Endothelial cell of umbilical vein (primary cell): Measurements from ENCODE around the gene CBX5. TPM values are rescaled to one million over a fixed set of nuclear protein-coding genes. Genes with fewer than 3 reads are reported as not detected.

ENCODE experiments used
- BruUV-seq: library from RNA; stranded (reverse); fragments of 400-500 nt; replicated peaks from 2 replicates; lab custom pipeline; 2021; lab: Mats Ljungman, UMichigan
- CTCF ChIA-PET: fragments of 300-600, 350-600 bp; sonication (Branson Sonifier 250); formaldehyde crosslinking; loops from one replicate; lab custom pipeline; 2021; ENCODE audit warnings: antibody characterized with exemption, inconsistent platforms; lab: Charles Lee
- POLR2A ChIA-PET: fragments of 300-600, 350-600 bp; sonication (Branson Sonifier 250); formaldehyde crosslinking; loops from one replicate; lab custom pipeline; 2021; ENCODE audit warnings: antibody characterized with exemption, inconsistent platforms; lab: Charles Lee
- DNase-seq: peaks from one replicate; pipeline ENCODE4 v3.0.0-alpha.2; 2011; ENCODE audit warnings: low read depth, low spot score
- FAIRE-seq: peaks from 2 replicates; lab custom pipeline; 2011; peaks lifted over from hg19 to GRCh38; lab: Jason Lieb, UNC
- H2AFZ ChIP-seq: 2 replicates; pipeline ENCODE4 v1.6.0; 2012; ENCODE audit warnings: low read depth, low read length, control low read depth, inconsistent platforms
- H3K27ac ChIP-seq: 2 replicates; pipeline ENCODE4 v1.5.1; 2011; ENCODE audit warnings: low read depth, mild to moderate bottlenecking, control low read depth, low read length, moderate library complexity; ENCODE audit not compliant: insufficient read depth
- H3K27me3 ChIP-seq, 2 experiments: 2 replicates each; pipeline versions ENCODE4 v1.6.0 to v1.6.1; 2011; ENCODE audit warnings: low read length in 2 of 2, mixed read lengths in 1 of 2; ENCODE audit not compliant: control insufficient read depth in 2 of 2, insufficient read depth in 2 of 2
- H3K36me3 ChIP-seq, 2 experiments: 2 replicates in 1 of 2; 3 replicates in 1 of 2; pipeline ENCODE4 v1.5.1; 2011; ENCODE audit warnings: low read length in 2 of 2, mild to moderate bottlenecking in 1 of 2, moderate library complexity in 1 of 2; ENCODE audit not compliant: control insufficient read depth in 2 of 2, insufficient read depth in 2 of 2; ENCODE audit errors: extremely low read depth in 1 of 2
- H3K4me1 ChIP-seq: 3 replicates; pipeline ENCODE4 v1.5.1; 2011; ENCODE audit warnings: mild to moderate bottlenecking, low read length; ENCODE audit not compliant: control insufficient read depth, insufficient read depth; ENCODE audit errors: extremely low read depth
- H3K4me2 ChIP-seq: 2 replicates; pipeline ENCODE4 v1.6.1; 2011; ENCODE audit warnings: low read length, control low read depth, mixed read lengths; ENCODE audit not compliant: insufficient read depth
- H3K4me3 ChIP-seq, 3 experiments: fragments of 200-600 bp in 1 of 3; sonication (generic), shearing (Covaris generic) in 1 of 3; replicated peaks in 1 of 3; 2 replicates each; pipeline ENCODE4 v1.5.1; 2011 to 2016; ENCODE audit warnings: control low read depth in 3 of 3, low read length in 3 of 3, mild to moderate bottlenecking in 2 of 3, inconsistent platforms in 1 of 3, low read depth in 1 of 3, moderate library complexity in 1 of 3; ENCODE audit not compliant: insufficient read depth in 1 of 3
- H3K79me2 ChIP-seq: 2 replicates; pipeline ENCODE4 v1.6.0; 2012; ENCODE audit warnings: low read length, inconsistent platforms; ENCODE audit not compliant: control insufficient read depth, insufficient read depth
- H3K9ac ChIP-seq: replicated peaks from 2 replicates; pipeline ENCODE3; 2011; ENCODE audit warnings: low read length, control low read depth; ENCODE audit not compliant: insufficient read depth; ENCODE audit errors: extremely low read depth
- H3K9me1 ChIP-seq: replicated peaks from 3 replicates; pipeline ENCODE4 v1.6.0; 2011; ENCODE audit warnings: mild to moderate bottlenecking, low read length; ENCODE audit not compliant: control insufficient read depth, insufficient read depth; ENCODE audit errors: extremely low read depth
- H3K9me3 ChIP-seq: replicated peaks from 2 replicates; pipeline ENCODE4 v1.5.1; 2012; ENCODE audit warnings: low read length, inconsistent platforms; ENCODE audit not compliant: control insufficient read depth, insufficient read depth
- H4K20me1 ChIP-seq: replicated peaks from 2 replicates; pipeline ENCODE3; 2011; ENCODE audit warnings: mild to moderate bottlenecking, low read length; ENCODE audit not compliant: control insufficient read depth, insufficient read depth; ENCODE audit errors: extremely low read depth
- EZH2 ChIP-seq: IDR thresholded peaks from 2 replicates; pipeline ENCODE4 v1.6.1; 2012; ENCODE audit warnings: borderline replicate concordance, low read depth, mild to moderate bottlenecking, moderate library complexity, low read length, inconsistent platforms; ENCODE audit not compliant: severe bottlenecking
- FOS ChIP-seq: IDR thresholded peaks from 2 replicates; pipeline ENCODE4 v1.6.1; 2011; ENCODE audit warnings: mild to moderate bottlenecking, low read length, moderate library complexity, borderline replicate concordance; ENCODE audit not compliant: insufficient read depth
- GATA2 ChIP-seq: IDR thresholded peaks from 2 replicates; pipeline ENCODE4 v1.7.0; 2011; ENCODE audit warnings: low read depth, mild to moderate bottlenecking, moderate library complexity, mixed read lengths, low read length; ENCODE audit not compliant: insufficient read length, insufficient read depth
- JUN ChIP-seq: IDR thresholded peaks from 2 replicates; pipeline ENCODE4 v1.6.1; 2011; ENCODE audit warnings: borderline replicate concordance, low read depth; ENCODE audit not compliant: insufficient read length, insufficient read depth
- MAX ChIP-seq: IDR thresholded peaks from 2 replicates; pipeline ENCODE4 v1.6.1; 2011; ENCODE audit not compliant: insufficient read depth, insufficient read length
- MYC ChIP-seq: IDR thresholded peaks from one replicate; pipeline ENCODE4 v1.6.1; 2011; ENCODE audit warnings: mild to moderate bottlenecking, low read depth, low read length
- POLR2A ChIP-seq: IDR thresholded peaks from 2 replicates; pipeline ENCODE4 v1.6.1; 2012; ENCODE audit warnings: low read depth, mild to moderate bottlenecking, control low read depth, low read length
- POLR2AphosphoS5 ChIP-seq: IDR thresholded peaks from 2 replicates; pipeline ENCODE4 v1.6.1; 2012; ENCODE audit warnings: low read depth, mild to moderate bottlenecking, control low read depth, low read length, moderate library complexity; ENCODE audit not compliant: insufficient read depth
- dilution Hi-C: fragments of 300-500 bp; cut with MboI; formaldehyde crosslinking; loops from one replicate; pipeline ENCODE4 v1.15.0; 2019; ENCODE audit warnings: low sequenced_read_pairs; ENCODE audit not compliant: extremely low pct_ligation_motif_present
- intact Hi-C: fragments of 100-400 bp; cut with micrococcal nuclease; formaldehyde crosslinking; loops from one replicate; pipeline ENCODE4 v1.10.0; 2022
- polyA plus RNA-seq, 4 experiments: library from polyadenylated mRNA; depleted of rRNA in 3 of 4; stranded (reverse) in 3 of 4; unstranded in 1 of 4; fragments of >200 nt; gene quantifications; 2 replicates each; pipeline versions ENCODE4 v1.2.1 to v1.2.3, GENCODE V29; 2011 to 2012; ENCODE audit warnings: missing spikeins in 1 of 4
- total RNA-seq: library from RNA; stranded (reverse); gene quantifications from 2 replicates; pipeline ENCODE4 v1.2.3, GENCODE V29; 2021
- TF ChIP-seq, protein P1 (sequence below), 2 donors: IDR thresholded peaks; 1 replicate in 1 of 2; 2 replicates in 1 of 2; pipeline ENCODE4 v1.5.1; 2011; ENCODE audit warnings: low read length in 2 of 2, mild to moderate bottlenecking in 2 of 2, moderate library complexity in 2 of 2, control low read depth in 1 of 2, inconsistent platforms in 1 of 2, low read depth in 1 of 2; ENCODE audit not compliant: insufficient read depth in 1 of 2; ENCODE audit errors: extremely low read depth in 1 of 2

Gene CBX5
- total and polyA plus RNA-seq, 2 donors (not counting 3 experiments of a cell fraction or from before 2014, with no cell fraction given): 22.8 to 111 TPM

DNA sequence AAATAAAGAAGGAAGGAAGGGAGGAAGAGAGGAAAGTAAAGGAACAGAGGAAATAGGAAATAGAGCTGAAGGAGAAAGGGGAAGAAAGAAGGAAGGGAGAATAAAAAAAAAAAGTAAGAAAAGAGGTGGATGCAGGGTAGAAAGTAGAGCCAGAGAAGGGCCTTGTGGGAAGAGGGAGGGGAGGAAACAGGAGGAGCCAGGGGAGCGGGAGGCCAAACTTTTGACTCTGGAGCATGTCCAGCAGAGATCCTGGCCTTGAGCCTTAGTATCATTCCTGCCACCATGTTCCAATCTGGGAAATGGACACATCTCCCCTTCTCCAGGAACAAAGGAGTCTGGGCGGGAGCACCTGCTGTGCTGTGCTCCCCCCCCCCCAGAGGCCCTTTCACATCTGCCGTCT, 80.0 kb downstream of the CBX5 start:
- DNase-seq (no peak), FAIRE-seq (no peak)
- Histone ChIP-seq H3K4me2 (no peak overlapping the region), H3K9ac (no peak overlapping the region), H3K9me3 (no peaks in the 10 kb centered on the region), H2AFZ (no peak overlapping the region), H3K79me2 (no peaks in the 10 kb centered on the region), H4K20me1 (no peaks in the 10 kb centered on the region), H3K4me3 (no peak overlapping the region), H3K9me1 (no peaks in the 10 kb centered on the region), H3K27me3 (peaks cover 23 to 32% of the 10 kb centered on the region in 2 experiments), H3K36me3 (no peaks in the 10 kb centered on the region), H3K4me1 (no peaks in the 10 kb centered on the region), H3K27ac (no peak overlapping the region)
- intact Hi-C loops (loop anchor here (10.0 kb wide), 1 partner anchor 445 kb away; the partner anchor contains the start of gene CISTR), dilution Hi-C loops (no loop called here)
- CTCF ChIA-PET: interaction anchor here (2.0 to 15.7 kb wide), 4 partner anchors 9 to 215 kb away, joined by 12 to 616 read pairs (median 96); partner anchors contain the start of genes HOXC10, HOXC5, HOXC8 and SMUG1
- no TSS peak for BruUV-seq
- TF ChIP-seq JUN (no peak), POLR2AphosphoS5 (no peak), POLR2A (no peak), EZH2 (no peak), GATA2 (no peak), MAX (no peak), MYC (no peak), FOS (no peak)
- TF ChIP-seq, protein P1, sequence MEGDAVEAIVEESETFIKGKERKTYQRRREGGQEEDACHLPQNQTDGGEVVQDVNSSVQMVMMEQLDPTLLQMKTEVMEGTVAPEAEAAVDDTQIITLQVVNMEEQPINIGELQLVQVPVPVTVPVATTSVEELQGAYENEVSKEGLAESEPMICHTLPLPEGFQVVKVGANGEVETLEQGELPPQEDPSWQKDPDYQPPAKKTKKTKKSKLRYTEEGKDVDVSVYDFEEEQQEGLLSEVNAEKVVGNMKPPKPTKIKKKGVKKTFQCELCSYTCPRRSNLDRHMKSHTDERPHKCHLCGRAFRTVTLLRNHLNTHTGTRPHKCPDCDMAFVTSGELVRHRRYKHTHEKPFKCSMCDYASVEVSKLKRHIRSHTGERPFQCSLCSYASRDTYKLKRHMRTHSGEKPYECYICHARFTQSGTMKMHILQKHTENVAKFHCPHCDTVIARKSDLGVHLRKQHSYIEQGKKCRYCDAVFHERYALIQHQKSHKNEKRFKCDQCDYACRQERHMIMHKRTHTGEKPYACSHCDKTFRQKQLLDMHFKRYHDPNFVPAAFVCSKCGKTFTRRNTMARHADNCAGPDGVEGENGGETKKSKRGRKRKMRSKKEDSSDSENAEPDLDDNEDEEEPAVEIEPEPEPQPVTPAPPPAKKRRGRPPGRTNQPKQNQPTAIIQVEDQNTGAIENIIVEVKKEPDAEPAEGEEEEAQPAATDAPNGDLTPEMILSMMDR (IDR thresholded peaks at IDR 0.05; ENCODE audit: extremely low read depth in 1 of 2, insufficient read depth in 1 of 2, low read depth in 1 of 2, low read length in 2 of 2): no peak
- POLR2A ChIA-PET: interaction anchor here (0.6 kb wide), 1 partner anchor 191 kb away, joined by 3 read pairs; the partner anchor contains the start of gene HOXC8
